Keratinocyte (primary cell): ENCODE results near the gene FYTTD1. TPM values are rescaled to one million over a fixed set of nuclear protein-coding genes. Genes with fewer than 3 reads are reported as not detected.

Experiments
- DNase-seq: peaks from one replicate; pipeline ENCODE4 v3.0.0-alpha.2; 2011; ENCODE audit warnings: low read depth, missing footprints, low spot score
- FAIRE-seq: peaks from 2 replicates; lab custom pipeline; 2011; peaks lifted over from hg19 to GRCh38; lab: Jason Lieb, UNC
- H2AFZ ChIP-seq: 2 replicates; pipeline ENCODE4 v1.6.0; 2012; ENCODE audit warnings: low read length, control low read depth, inconsistent platforms; ENCODE audit not compliant: control insufficient read depth
- H3K27ac ChIP-seq: 2 replicates; pipeline ENCODE4 v1.5.1; 2011; ENCODE audit warnings: low read length; ENCODE audit not compliant: control insufficient read depth, insufficient read depth
- H3K27me3 ChIP-seq: 3 replicates; pipeline ENCODE4 v1.6.0; 2011; ENCODE audit warnings: low read length; ENCODE audit not compliant: control insufficient read depth, insufficient read depth; ENCODE audit errors: extremely low read depth
- H3K36me3 ChIP-seq, 2 experiments: 2 replicates in 1 of 2; 3 replicates in 1 of 2; pipeline ENCODE4 v1.5.1; 2011; ENCODE audit warnings: low read length in 2 of 2, mild to moderate bottlenecking in 1 of 2; ENCODE audit not compliant: control insufficient read depth in 2 of 2, insufficient read depth in 2 of 2; ENCODE audit errors: extremely low read depth in 1 of 2
- H3K4me1 ChIP-seq: 3 replicates; pipeline ENCODE4 v1.5.1; 2011; ENCODE audit warnings: low read length; ENCODE audit not compliant: control insufficient read depth, insufficient read depth; ENCODE audit errors: extremely low read depth
- H3K4me2 ChIP-seq: 3 replicates; pipeline ENCODE4 v1.6.0; 2011; ENCODE audit warnings: low read depth, low read length; ENCODE audit not compliant: control insufficient read depth, insufficient read depth; ENCODE audit errors: extremely low read depth
- H3K4me3 ChIP-seq, 3 experiments: fragments of 200-600 bp in 1 of 3; sonication (generic) in 1 of 3; 2 replicates in 2 of 3; 3 replicates in 1 of 3; pipeline ENCODE4 v1.5.1; 2011 to 2016; ENCODE audit warnings: low read length in 3 of 3, mild to moderate bottlenecking in 3 of 3, control low read depth in 2 of 3, inconsistent platforms in 1 of 3, low read depth in 1 of 3, mixed read lengths in 1 of 3, mixed run types in 1 of 3, moderate library complexity in 1 of 3; ENCODE audit not compliant: control insufficient read depth in 2 of 3, insufficient read depth in 2 of 3; ENCODE audit errors: extremely low read depth in 1 of 3
- H3K79me2 ChIP-seq: 2 replicates; pipeline ENCODE4 v1.6.0; 2012; ENCODE audit warnings: low read length; ENCODE audit not compliant: control insufficient read depth, insufficient read depth
- H3K9ac ChIP-seq: 3 replicates; pipeline ENCODE4 v1.6.0; 2011; ENCODE audit warnings: low read length; ENCODE audit not compliant: control insufficient read depth, insufficient read depth; ENCODE audit errors: extremely low read depth
- H3K9me1 ChIP-seq: 3 replicates; pipeline ENCODE4 v1.6.0; 2011; ENCODE audit warnings: low read length; ENCODE audit not compliant: control insufficient read depth, insufficient read depth; ENCODE audit errors: extremely low read depth
- H3K9me3 ChIP-seq: 2 replicates; pipeline ENCODE4 v1.5.1; 2012; ENCODE audit warnings: low read depth, low read length; ENCODE audit not compliant: control insufficient read depth
- H4K20me1 ChIP-seq: 3 replicates; pipeline ENCODE4 v1.6.0; 2011; ENCODE audit warnings: low read length; ENCODE audit not compliant: control insufficient read depth, insufficient read depth; ENCODE audit errors: extremely low read depth
- EZH2 ChIP-seq: IDR thresholded peaks from one replicate; pipeline ENCODE4 v1.6.1; 2012; ENCODE audit warnings: inconsistent platforms, mild to moderate bottlenecking, low read length, moderate library complexity
- dilution Hi-C: fragments of 300-500 bp; cut with MboI; formaldehyde crosslinking; loops from one replicate; pipeline ENCODE4 v1.7.0; 2020; ENCODE audit warnings: low sequenced_read_pairs; ENCODE audit not compliant: extremely low pct_ligation_motif_present
- polyA plus RNA-seq, 5 experiments: library from polyadenylated mRNA; depleted of rRNA in 3 of 5; stranded (reverse) in 3 of 5; stranded (forward) in 1 of 5; unstranded in 1 of 5; fragments of >200 nt; gene quantifications; 1 replicate in 1 of 5; 2 replicates in 3 of 5; 3 replicates in 1 of 5; pipeline versions ENCODE4 v1.2.1 to v1.2.3, GENCODE V29; 2011 to 2012; ENCODE audit warnings: missing spikeins in 2 of 5, low read depth in 1 of 5, low replicate concordance in 1 of 5
- TF ChIP-seq, protein P1 (sequence below), 3 experiments: IDR thresholded peaks in 1 of 3; conservative IDR thresholded peaks in 1 of 3; optimal IDR thresholded peaks in 1 of 3; 2 replicates in 2 of 3; 3 replicates in 1 of 3; pipeline versions ENCODE3 to v1.5.1; 2011; ENCODE audit warnings: low read length in 3 of 3, mild to moderate bottlenecking in 3 of 3, moderate library complexity in 2 of 3, control low read depth in 1 of 3, inconsistent platforms in 1 of 3; ENCODE audit not compliant: insufficient read depth in 2 of 3; ENCODE audit errors: extremely low read depth in 1 of 3

The FYTTD1 gene
- polyA plus RNA-seq, 1 donor (not counting 4 experiments of a cell fraction or from before 2014, with no cell fraction given) = 48.0 TPM

DNA sequence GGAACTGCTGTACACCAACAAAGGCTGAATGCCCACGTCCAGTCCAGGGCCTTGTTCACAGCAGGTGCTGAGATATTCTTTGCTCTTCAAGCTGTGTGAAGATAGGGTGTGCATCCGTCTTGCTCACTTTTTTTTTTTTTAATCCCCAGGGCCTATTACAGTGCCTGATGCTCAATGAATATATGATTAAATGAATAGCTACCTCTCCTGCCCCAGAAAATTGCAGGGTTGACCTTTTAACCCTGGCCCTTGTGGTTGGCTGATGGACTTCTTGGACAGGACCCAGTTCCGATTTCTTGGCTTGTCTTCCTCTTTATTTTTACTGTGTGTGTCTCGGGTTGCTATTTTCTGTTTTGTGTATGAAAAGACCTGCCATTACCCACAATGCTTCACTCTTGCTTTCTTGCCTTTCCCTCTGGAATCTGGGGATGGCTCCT is 2.9 kb upstream of the FYTTD1 start:
- Histone ChIP-seq H3K4me3 (no peak overlapping the region), H3K4me1 (peaks cover 9% of the 10 kb centered on the region), H2AFZ (no peak overlapping the region), H3K79me2 (peaks cover 11% of the 10 kb centered on the region), H3K27ac (no peak overlapping the region), H3K9ac (no peak overlapping the region), H3K4me2 (no peak overlapping the region), H3K27me3 (no peaks in the 10 kb centered on the region), H3K36me3 (no peaks in the 10 kb centered on the region), H3K9me1 (no peaks in the 10 kb centered on the region), H3K9me3 (no peaks in the 10 kb centered on the region), H4K20me1 (no peaks in the 10 kb centered on the region)
- no peak for TF ChIP-seq EZH2
- TF ChIP-seq, protein P1, sequence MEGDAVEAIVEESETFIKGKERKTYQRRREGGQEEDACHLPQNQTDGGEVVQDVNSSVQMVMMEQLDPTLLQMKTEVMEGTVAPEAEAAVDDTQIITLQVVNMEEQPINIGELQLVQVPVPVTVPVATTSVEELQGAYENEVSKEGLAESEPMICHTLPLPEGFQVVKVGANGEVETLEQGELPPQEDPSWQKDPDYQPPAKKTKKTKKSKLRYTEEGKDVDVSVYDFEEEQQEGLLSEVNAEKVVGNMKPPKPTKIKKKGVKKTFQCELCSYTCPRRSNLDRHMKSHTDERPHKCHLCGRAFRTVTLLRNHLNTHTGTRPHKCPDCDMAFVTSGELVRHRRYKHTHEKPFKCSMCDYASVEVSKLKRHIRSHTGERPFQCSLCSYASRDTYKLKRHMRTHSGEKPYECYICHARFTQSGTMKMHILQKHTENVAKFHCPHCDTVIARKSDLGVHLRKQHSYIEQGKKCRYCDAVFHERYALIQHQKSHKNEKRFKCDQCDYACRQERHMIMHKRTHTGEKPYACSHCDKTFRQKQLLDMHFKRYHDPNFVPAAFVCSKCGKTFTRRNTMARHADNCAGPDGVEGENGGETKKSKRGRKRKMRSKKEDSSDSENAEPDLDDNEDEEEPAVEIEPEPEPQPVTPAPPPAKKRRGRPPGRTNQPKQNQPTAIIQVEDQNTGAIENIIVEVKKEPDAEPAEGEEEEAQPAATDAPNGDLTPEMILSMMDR (optimal IDR thresholded peaks at IDR 0.05 in 1 of 3, IDR thresholded peaks at IDR 0.05 in 1 of 3, conservative IDR thresholded peaks at IDR 0.05 in 1 of 3; ENCODE audit: extremely low read depth in 1 of 3, insufficient read depth in 2 of 3, low read length in 3 of 3) = no peak
- DNase-seq (no peak), FAIRE-seq (no peak)
- dilution Hi-C loops = no loop called here

DNA sequence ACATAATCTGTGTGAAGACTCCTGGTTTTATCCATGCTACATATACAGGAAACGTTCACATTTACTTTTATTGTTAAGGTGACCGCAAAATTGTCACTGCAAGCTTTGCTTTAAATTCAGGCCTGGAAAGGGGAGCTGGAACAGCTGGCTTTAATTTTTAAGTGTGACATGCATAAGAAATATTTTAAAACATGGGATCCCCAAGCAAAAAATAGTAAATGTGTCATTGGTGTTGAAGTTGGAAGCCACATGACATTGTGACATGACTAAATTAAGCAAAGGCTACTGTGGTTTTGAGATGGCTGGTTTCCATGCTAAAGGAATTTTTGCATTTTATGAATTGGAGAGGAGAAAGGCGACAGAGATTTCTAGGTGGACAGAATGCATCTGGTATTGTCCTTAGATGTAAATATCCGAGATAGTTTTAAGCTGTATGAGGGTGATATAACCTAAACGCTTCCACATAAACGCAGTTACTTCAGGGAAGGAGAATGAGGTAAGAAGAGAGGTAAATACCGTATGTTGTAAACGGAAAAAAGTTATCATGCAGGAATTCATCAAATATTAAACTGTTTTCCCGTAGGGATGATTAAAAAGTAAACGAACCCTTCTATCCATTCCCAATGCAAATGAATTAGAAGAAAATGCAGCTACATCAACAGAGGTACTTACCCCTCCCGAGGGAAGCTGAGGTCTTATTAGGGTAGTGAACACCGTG is 927 bp upstream of the FYTTD1 start:
- TF ChIP-seq EZH2 = no peak
- dilution Hi-C loops = no loop called here
- Histone ChIP-seq H4K20me1 (peaks cover 3% of the 10 kb centered on the region), H2AFZ (peak overlapping the region; percentile 95), H3K4me3 (peak overlapping the region; percentile 80 to 93 (median 85)), H3K9ac (peak overlapping the region; percentile 84), H3K9me1 (peaks cover 2% of the 10 kb centered on the region), H3K4me1 (peaks cover 18% of the 10 kb centered on the region), H3K79me2 (peaks cover 30% of the 10 kb centered on the region), H3K27me3 (no peaks in the 10 kb centered on the region), H3K9me3 (no peaks in the 10 kb centered on the region), H3K36me3 (no peaks in the 10 kb centered on the region), H3K4me2 (peak overlapping the region; percentile 79), H3K27ac (peak overlapping the region; percentile 5)
- DNase-seq = no peak
- no peak for FAIRE-seq

DNA sequence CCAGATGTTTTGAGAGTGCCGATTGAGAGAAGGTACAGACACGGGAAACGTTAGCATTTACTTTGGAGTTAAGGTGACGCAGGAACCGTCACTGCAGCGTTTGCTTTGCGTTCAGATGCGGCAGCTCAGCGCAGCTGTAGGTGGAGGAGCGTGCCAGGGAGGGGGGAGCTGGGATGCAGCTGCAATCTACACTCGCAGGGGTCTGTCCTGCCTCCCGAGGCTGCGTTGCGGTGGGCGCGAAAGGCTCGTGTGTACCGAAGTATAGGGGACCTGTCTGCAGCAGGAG is 425 bp upstream of the FYTTD1 start:
- peaks cover 2% of the 10 kb centered on the region for H3K9me1 ChIP-seq
- H3K9me3 ChIP-seq = no peaks in the 10 kb centered on the region
- peaks cover 18% of the 10 kb centered on the region for H3K4me1 ChIP-seq
- DNase-seq (no peak), FAIRE-seq (peak; percentile 13)
- H3K4me2 ChIP-seq = peak overlapping the region; percentile 79
- H2AFZ ChIP-seq = peak overlapping the region; percentile 95
- H3K36me3 ChIP-seq = no peaks in the 10 kb centered on the region
- no peaks in the 10 kb centered on the region for H3K27me3 ChIP-seq
- peaks cover 3% of the 10 kb centered on the region for H4K20me1 ChIP-seq
- TF ChIP-seq, protein P1 (optimal IDR thresholded peaks at IDR 0.05 in 1 of 3, IDR thresholded peaks at IDR 0.05 in 1 of 3, conservative IDR thresholded peaks at IDR 0.05 in 1 of 3; ENCODE audit: extremely low read depth in 1 of 3, insufficient read depth in 2 of 3, low read length in 3 of 3) = no peak
- no peak for TF ChIP-seq EZH2
- peak overlapping the region; percentile 5 for H3K27ac ChIP-seq
- peak overlapping the region; percentile 80 to 93 (median 85) for H3K4me3 ChIP-seq
- dilution Hi-C loops = no loop called here
- peak overlapping the region; percentile 84 for H3K9ac ChIP-seq
- peaks cover 35% of the 10 kb centered on the region for H3K79me2 ChIP-seq
